Right hindlimb (tissue), 1 donor: ENCODE measurements around the gene LCLAT1.

Source experiments
- DNase-seq: peaks from one replicate; pipeline ENCODE4 v3.0.0-alpha.2; 2018

The LCLAT1 gene

DNA sequence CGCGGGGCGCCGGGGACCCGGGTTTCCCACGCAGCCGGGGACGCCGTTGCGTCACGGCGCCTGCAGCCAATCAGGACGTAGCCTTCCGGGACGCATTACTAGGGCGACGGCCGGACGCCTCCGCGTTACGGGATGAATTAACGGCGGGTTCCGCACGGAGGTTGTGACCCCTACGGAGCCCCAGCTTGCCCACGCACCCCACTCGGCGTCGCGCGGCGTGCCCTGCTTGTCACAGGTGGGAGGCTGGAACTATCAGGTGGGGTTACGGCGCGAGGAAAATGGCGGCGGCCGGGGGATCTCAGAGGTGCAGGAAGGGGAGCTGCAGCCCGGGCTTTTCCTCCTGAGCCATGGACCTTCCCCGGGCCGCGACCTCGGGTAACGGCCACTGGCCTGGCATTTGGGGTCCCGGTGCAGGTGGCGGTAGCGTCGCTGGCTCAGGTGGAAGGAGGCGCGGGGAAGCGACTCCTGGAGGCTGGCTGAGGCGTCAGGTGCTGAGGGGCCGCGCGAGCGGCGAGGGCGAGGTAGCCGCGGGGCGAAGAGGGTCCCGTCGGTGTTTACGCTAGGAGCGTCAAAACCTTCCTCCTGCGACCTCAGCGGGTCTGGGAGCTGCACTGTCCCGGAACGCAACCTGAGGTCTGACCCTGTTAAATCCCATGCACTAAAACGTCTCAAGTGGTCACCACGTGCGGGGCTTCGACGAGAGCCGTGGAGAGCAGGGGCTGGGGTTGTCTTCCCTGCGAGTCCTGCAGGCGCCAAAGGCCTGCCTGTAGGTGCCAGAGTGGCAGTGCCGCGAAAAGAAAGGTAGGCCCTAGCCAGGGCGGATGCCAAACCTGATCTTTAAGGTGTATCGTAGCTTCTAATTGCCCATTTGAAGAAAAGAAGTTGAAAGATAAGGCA is at the start of gene LCLAT1:
TSS of gene LCLAT1 (plus strand) at position 98 of the 897 bp plus-strand sequence. CDS start 78,345 bp downstream, outside the sequence.
- DNase-seq: peak; percentile 88

DNA sequence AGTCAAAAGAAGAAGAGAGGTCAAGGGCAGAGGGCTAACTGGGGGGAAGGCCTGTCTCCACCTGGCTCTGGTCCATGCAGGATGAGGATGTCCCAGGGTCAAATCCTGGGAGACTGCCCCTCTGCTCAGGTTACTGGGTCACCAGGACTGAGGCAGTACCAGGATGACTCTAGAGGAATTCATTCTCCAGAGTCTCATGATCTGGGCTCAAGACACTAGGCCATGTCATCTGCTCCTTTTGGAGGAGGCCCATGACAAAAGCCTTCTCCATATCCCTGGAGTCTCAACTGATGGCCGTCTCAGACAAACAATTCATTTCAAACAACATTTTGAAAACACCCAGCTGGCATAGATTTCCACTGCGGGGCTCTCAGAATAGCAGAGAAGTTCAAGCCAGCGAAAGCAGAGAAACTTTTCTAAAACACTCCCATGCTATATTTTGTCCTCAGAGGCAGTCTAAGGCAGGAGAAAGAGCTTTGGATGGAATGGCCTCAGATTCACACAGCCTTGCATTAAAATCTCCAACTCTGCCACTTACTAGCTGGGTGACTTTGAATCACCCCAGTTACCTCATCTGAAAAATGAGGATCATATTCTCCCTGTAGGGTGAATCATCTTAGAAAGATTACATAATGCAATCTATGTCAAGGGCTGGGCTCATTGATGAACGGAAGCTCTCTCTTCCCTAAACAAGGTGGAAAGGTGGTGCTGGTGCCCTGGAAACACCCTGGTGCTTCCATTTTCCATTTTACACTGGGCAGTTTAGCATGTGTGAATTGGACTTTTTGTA is 48.8 kb upstream of the LCLAT1 start:
- no peak for DNase-seq

DNA sequence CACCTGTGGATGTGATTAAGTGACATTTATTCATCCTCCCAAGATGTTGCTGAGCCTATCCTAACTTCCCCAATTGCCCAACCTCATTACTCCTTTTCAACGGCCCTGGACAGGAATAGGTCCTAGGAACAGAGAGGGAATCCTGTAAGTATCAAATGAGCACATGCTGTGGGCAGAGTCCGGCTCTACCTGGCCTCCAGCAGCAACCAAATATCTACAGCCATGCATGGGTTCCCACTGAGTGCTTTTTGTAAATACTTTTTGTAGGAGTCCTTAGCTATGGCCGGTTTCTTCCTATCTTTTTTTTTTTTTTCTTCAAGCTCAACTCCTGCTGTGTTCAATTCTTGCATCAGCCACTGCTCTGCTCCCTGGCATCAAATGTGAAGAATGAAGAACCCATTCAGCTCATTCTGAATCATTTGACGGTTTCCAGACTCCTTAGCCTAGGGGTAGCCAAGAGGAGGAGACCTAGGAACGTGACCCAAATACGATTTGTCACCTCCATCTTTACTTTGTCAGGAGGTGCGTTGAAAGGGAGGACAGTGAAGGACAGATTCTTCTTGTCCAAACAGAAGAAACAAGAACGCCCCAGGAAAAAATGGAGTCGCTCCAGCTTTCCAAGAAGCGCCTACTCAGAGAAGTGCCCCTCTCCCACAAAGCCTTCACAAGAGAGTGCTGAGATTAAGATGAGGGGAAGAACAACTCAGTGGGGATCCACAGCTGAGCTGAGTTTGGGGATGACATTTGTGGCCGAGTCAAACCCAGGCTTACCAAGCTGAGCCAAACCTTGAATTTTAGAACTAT is 46.7 kb upstream of the LCLAT1 start:
- DNase-seq: no peak

DNA sequence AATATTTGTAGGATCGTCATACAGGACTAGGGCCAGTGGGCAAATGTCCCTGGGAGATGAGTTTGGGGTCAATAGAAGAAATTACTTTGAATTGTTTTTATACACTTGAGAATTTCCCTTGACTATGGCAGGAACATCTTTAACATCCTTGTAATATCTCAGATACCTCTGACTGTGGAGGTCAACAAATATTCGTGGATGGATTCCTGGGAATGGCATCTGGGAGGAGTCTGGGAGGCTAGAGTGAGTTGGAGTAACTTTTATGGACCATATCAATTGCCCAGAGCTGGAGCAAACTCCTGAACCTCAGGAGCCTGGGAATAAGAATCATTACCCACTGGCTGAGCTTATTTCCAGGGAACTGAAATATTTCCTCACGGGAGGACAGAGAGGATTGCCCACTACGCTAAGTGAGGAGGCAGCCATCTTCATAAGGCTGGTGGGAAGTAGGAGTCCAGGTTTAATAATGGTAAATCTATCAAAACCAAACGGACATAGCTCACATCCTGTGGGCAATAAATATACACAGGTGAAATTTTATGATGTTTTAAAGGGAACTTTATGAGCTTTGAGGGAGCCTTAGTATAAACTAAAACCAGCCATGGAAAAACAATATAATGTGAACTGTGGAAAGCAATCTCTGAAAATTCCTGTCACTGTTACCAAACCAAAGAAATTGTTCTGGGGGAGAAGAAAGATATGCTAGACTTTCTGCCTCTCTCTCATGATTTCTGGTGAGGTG is 44.4 kb upstream of the LCLAT1 start:
- no peak for DNase-seq

DNA sequence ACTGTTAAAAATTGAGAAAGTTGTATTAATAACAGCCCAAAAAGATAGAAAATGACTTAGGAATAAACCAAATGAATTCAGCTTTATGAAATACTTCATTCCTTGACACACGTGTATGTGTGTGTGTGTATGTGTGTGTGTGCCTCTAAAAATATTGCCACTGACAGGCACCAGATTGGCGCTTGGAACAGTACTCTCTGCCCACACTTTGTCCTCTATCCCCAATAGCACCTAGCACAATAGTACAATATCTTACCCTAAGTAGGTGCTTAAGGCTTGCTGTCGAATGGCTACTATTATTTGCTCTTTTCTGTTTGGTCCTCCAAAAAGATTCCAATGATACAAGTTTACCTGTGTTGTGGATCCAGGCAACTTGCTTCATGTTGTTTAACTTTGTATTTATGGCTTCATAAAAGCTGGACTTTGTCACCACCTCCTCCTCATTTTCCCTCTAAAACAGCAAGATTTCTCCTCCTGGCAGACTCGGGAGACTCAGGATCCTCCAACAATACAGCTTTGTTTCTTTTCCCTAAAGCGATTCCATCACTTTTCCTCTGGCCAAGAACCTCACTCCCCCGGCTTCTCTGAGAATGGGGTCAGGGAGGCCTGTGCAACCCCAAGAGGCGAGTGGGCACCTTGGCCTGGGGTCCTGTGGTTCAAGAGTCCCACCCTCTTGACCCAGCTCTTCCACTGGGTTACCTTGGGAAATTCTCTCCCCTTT is 43.3 kb upstream of the LCLAT1 start:
- DNase-seq: no peak

DNA sequence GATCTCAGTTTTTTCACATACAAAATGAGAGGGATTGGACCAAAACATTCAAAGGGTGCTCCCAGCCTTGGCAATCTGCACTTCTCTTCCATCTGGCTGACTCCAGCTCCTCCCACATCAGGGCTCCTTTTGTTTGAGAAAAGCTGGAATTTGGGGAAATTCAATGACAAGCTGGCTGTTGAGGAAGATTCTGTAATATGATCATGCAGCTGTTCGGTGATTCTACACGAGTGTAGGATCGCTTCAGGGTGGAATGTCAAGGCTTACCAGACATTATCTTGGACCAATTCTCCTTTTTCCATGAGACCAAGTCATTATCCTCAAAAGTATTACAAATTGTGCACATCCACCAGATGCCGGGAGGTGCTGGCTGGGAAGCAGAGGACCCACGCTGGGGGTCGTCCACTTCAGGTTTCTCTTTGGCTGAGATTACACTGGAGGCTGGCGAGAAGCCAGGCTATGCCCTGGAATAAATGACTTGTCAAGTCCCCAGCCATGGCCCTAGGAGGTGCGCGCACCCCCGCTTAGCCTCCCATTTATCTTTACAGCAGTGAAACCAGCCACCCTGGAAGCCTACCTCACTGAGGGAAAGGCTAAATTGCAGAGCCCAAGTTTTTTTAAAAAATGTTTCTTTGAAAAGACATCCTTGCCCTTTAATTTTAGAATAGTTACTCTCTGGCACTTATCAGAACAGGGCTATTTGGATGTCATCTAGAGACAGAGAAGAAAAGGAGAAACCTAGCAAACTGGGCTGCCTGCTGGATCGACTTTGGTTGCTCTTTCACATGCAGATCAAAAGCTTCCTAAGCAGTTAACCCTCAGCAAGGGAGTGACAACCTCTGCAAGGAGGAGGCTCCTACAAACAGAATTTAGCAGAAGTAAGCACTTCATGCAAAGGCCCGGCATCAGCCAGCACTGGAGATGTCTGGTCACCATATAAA is 42.5 kb upstream of the LCLAT1 start:
- DNase-seq: peak; percentile 55

DNA sequence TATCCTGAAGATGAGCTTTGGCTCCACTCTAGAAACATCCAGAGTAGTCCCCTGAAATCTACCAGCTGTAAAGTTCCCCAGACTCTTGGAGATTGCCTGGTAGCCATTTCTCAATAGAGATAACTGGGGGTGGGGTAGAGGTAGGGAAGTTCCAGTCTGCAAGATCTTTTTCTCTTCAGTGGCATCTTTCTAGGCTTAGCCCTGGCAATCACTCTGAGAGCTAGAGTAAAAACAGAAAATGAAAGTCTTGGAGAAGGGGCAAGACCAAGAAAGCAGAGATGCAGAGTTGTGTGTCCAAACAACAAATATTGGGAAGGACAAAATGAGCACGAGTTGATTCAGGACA is 41.8 kb upstream of the LCLAT1 start:
- DNase-seq: no peak

DNA sequence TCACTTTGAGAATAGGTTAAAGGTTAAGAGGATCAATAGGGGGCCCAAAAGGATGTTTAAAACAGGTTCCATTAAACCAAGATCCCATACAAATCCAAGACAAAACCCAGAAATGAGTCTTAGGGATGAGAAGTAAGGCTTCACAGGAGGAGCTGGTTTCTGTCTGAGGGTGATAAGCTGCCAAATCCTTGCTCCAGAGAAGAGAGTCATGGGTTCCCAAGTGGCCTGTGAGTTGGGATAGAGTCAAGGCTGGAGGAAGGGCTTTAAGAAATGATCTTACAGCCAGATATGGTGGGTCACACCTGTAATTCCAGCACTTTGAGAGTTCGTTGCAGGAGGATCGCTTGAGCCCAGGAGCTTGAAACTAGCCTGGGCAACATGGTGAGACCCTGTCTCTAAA is 40.2 kb upstream of the LCLAT1 start:
- DNase-seq: no peak

DNA sequence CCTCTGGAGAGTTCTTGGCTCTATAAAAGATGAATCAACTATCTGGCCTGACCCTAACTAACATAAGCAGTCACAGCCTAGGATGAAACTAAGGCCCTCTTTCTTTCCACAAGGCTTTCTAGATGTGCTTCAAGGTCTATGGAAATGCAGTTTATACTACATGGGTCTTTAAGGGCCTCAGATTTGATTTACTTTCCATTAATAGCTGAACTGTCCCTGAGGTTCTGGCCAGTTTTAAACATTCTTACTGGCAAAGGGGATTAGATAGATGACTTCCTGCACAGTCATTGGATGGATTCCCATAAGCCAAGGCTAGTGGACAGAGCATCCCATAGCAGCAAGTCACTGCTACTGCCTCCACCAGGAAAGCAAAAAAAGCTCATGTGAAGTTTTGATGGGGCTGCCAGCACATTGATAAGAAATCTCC is 38.1 kb upstream of the LCLAT1 start:
- no peak for DNase-seq

DNA sequence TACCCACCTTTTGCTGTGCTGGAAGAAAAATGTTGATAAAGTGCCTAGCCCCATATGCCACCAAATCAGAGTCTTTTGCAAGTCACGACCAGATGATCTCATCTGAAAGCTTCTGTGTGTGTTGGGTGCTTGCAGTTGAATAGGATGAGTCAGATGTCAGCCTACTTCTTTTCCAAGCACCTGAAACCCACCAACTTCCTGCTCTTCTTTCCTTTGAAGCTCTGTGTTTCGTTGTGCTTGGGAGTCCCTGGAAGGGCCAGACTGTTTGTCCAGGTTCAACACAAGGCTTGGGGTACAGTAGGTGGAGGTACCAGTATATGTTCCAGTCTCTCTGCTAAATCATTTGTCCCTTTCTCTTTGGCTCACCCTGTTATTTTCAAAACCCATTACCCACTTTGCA is 36.8 kb upstream of the LCLAT1 start:
- no peak for DNase-seq

DNA sequence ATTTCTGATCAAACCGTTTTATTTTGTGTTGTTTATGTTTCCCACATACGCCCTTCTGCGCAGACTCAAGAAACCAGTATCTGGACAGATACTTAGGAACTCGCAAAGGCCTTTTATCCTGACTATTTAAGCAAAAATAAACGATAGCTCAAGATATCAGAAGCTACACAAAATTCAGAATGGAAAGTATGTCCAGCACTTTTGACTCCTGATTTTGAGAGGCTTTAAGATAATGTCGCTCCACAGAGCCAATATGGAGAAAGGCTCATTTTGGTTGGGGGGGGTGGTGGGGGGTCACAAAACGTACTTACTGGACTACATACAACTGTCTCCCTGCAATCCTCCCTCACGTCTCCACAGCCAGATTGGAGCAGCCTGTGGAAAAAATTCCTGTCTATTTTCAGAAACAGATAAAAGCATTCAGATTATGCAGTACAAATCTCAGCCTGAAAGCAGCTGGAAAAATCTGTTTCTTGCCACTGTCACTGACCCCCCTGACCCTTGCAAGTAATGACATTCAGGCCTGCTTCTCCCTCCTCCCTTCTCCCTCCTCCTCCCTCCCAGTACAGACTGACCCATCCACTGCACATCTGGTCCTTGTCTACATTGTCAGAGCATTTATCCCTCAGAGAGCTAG is 34.9 kb upstream of the LCLAT1 start:
- peak; percentile 63 for DNase-seq

DNA sequence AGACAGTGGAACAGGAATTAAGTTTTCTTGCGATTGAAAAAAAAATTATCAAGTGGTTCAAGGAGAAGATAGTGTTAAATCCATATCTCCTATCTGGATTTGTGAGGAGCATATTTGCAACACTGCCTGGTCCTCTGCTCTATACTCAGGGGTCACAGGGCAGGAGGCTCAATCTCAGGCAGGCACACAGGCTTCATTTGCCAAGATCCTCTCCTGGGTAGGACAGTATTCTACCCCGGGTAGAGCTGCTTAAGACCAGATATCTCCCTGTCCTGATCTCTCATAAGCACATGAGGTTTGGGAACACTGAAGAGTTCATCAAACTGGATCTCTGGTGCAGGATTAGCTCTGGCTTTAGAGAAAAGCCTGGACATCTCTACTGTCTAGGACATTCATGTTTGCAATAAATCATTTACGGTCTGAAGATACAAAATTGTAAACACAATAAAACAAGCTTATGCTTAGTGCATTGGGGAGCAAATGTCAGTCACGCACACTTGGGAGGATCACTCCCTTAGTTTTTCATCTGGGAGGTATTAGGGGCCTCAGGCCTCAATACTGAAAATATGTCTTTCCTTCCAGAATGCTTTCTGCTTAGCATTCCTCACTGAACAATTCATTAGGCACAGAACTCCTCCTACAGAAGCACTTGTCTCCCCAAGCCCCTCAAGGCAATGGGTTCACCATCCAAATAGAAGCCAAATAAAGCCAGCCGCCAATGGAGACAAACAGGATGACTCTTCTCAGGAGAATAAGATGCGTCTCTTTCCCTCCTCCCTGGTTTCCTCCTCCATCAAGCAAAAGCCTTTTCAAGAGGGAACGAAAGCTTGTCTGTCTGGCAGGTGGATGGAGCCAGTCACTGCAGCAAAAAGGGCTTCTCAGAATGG is 34.1 kb upstream of the LCLAT1 start:
- no peak for DNase-seq

DNA sequence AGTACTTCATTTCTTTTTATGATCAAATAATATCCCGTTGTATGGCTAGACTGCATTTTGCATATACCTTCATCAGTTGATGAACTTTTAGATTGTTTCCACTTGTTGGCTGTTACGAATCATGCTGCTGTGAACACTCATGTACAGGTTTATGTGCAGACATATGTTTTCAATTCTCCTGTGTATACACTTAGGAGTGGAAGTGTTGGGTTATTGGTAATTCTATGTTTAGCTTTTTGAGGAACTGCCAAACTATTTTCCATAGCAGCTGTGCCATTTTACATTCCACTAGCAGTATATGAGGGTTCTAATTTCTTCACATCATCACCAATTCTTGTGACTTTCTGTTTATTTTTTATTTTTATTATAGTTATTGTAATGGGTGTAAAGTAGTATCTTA is 32.1 kb upstream of the LCLAT1 start:
- DNase-seq: no peak

DNA sequence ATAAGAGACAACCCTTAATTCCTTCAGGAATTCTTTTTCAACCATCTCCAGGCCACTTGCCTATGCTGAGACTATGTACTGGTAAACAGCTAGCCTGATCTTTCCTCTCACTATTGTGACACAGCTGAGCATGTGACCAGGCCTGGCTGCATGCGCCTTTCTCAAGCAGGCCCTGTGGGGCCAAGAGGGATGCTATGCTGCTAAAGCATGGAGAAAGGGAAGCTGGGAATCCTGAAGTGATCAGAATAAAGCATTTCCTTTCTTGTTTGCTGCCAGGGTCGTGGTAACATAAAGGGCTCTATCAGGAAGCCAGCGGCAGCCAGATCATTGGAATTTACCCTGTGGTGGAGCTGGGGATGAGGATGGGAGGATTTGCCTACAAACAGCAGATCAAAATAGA is 29.8 kb upstream of the LCLAT1 start:
- DNase-seq: no peak

DNA sequence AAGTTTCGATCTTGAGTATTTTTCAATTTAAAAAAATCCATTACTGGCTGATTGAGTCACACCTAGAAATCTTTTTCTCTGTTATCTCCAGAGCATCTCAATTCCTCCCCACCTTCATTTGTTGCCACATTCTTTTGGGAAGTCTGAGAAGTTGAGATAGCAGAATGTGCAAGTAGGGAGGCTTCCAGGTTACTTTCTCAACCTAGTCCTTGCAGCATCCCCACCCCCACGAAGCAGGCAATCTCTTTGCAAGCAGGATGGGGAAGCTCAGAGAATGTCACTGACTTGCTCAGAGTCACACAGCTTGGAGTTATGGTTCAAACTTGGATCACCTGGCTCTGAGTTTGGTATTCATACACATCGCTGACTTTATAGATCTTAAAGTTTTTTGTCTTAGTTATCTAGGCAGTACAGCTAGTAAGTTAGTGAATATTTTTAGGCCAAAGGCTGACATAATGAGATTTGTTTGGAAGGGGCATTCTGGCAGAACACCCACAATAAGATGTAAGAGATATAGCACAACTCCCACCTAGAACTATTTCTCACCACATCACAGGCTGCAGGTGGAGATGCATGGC is 25.9 kb upstream of the LCLAT1 start:
- DNase-seq: no peak

DNA sequence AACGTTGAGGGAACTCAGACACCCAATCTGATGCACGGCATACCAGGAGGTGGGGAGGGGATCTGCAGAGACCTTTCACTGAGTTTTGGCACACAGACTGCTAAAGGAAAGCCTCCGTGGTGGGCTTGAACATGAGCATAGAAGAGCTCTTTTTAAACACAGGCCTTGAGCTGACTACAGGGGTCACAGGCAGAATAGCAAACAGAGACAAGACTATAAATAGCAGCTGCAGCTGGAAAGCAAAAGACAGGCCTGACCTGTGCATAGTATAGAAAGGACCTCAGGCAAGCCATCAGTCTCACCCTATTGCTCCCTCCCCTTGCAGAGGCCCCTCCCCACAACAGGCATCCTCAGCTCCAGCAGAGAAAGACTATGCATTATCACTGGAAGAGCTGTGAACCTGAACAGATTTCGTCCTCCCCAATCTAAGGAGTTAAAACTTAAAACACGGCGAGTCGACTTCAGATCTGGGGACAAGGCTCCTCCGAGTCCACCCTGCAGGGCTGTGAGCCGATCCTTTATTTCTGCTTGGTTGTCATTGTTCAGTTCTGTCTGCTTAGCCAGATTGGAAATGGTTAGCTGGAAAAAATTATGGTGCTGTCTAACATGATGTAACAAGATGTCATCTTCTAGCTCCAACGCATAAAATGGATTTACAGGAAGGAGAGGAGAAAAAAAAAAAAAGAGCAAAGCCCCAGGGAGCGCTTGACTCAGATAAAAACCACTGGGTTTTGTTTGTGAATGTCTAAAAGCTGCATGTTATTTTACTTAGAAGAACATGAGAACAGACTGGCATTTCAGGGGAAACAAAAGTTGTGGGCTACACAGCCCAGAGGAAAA is 25.2 kb upstream of the LCLAT1 start:
- DNase-seq: peak; percentile 49

DNA sequence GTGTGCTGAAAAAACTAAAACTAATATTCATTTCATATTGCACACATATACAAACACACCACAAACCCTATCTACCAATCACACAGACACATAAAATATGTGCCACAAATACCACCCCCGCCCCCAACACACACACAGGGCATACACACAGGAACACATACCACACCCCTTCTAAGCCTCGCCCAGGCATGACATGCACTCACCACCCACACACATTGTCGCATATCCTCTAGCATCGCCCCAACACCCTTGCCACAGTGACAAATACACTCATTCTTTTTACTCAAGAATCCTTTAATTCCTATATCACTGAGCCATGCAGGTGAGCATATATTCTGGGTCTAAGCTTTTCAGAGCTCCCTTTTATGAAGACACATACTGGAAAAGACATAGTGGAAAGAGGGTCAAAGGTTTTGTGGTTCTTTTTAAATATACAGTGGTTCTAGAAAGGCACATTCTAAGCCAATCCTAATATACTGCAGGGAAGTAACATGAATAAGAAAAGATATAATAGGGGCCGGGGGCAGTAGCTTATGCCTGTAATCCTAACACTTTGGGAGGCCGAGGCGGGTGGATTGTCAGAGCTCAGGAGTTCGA is 24.5 kb upstream of the LCLAT1 start:
- peak; percentile 54 for DNase-seq
